HCT116 (cell line): ENCODE measurements around the gene SPG11.

Source experiments
- EZH2 ChIP-seq: fragments of 200-600 bp; sonication (generic); IDR thresholded peaks from 2 replicates; pipeline ENCODE4 v1.6.1; 2017; ENCODE audit warnings: antibody characterized with exemption, mixed run types
- POLR2A ChIP-seq: IDR thresholded peaks from 2 replicates; pipeline ENCODE4 v1.7.0; 2011; ENCODE audit warnings: borderline replicate concordance; ENCODE audit not compliant: insufficient read depth, insufficient read length; ENCODE audit errors: extremely low read depth
- YY1 ChIP-seq: IDR thresholded peaks from 2 replicates; pipeline ENCODE4 v1.6.1; 2011; ENCODE audit warnings: low read length, low read depth, moderate library complexity, mild to moderate bottlenecking; ENCODE audit not compliant: insufficient replicate concordance; ENCODE audit errors: extremely low read depth
- TF ChIP-seq, protein P1 (sequence below), 3 experiments: fragments of 200-600 bp in 1 of 3; sonication (generic) in 1 of 3; IDR thresholded peaks in 2 of 3; conservative IDR thresholded peaks in 1 of 3; 2 replicates each; pipeline ENCODE4 v1.5.1; 2012 to 2017; ENCODE audit warnings: low read depth in 2 of 3, low read length in 2 of 3, antibody characterized with exemption in 1 of 3, borderline replicate concordance in 1 of 3, control low read depth in 1 of 3, mild to moderate bottlenecking in 1 of 3, mixed read lengths in 1 of 3, mixed run types in 1 of 3, moderate library complexity in 1 of 3; ENCODE audit not compliant: insufficient read depth in 1 of 3
- TF ChIP-seq, protein P2 (sequence below): IDR thresholded peaks from 2 replicates; pipeline ENCODE4 v1.6.1; 2012

DNA sequence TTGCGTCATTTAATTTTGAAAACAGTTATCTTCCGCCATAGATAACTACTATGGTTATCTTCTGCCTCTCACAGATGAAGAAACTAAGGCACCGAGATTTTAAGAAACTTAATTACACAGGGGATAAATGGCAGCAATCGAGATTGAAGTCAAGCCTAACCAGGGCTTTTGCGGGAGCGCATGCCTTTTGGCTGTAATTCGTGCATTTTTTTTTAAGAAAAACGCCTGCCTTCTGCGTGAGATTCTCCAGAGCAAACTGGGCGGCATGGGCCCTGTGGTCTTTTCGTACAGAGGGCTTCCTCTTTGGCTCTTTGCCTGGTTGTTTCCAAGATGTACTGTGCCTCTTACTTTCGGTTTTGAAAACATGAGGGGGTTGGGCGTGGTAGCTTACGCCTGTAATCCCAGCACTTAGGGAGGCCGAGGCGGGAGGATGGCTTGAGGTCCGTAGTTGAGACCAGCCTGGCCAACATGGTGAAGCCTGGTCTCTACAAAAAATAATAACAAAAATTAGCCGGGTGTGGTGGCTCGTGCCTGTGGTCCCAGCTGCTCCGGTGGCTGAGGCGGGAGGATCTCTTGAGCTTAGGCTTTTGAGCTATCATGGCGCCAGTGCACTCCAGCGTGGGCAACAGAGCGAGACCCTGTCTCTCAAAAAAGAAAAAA lies 49.0 kb upstream of the SPG11 start:
- TF ChIP-seq YY1 = no peak
- TF ChIP-seq POLR2A = no peak
- TF ChIP-seq, protein P1, sequence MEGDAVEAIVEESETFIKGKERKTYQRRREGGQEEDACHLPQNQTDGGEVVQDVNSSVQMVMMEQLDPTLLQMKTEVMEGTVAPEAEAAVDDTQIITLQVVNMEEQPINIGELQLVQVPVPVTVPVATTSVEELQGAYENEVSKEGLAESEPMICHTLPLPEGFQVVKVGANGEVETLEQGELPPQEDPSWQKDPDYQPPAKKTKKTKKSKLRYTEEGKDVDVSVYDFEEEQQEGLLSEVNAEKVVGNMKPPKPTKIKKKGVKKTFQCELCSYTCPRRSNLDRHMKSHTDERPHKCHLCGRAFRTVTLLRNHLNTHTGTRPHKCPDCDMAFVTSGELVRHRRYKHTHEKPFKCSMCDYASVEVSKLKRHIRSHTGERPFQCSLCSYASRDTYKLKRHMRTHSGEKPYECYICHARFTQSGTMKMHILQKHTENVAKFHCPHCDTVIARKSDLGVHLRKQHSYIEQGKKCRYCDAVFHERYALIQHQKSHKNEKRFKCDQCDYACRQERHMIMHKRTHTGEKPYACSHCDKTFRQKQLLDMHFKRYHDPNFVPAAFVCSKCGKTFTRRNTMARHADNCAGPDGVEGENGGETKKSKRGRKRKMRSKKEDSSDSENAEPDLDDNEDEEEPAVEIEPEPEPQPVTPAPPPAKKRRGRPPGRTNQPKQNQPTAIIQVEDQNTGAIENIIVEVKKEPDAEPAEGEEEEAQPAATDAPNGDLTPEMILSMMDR (IDR thresholded peaks at IDR 0.05 in 2 of 3, conservative IDR thresholded peaks at IDR 0.05 in 1 of 3; ENCODE audit: borderline replicate concordance in 1 of 3, insufficient read depth in 1 of 3, low read depth in 2 of 3, low read length in 2 of 3) = no peak
- no peak for TF ChIP-seq EZH2
- TF ChIP-seq, protein P2, sequence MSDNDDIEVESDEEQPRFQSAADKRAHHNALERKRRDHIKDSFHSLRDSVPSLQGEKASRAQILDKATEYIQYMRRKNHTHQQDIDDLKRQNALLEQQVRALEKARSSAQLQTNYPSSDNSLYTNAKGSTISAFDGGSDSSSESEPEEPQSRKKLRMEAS = 0 out of 2 replicates have a peak, but pooled peaks have one; percentile 12
